ENCODE measurements around the gene RAPGEF1.

DNA sequence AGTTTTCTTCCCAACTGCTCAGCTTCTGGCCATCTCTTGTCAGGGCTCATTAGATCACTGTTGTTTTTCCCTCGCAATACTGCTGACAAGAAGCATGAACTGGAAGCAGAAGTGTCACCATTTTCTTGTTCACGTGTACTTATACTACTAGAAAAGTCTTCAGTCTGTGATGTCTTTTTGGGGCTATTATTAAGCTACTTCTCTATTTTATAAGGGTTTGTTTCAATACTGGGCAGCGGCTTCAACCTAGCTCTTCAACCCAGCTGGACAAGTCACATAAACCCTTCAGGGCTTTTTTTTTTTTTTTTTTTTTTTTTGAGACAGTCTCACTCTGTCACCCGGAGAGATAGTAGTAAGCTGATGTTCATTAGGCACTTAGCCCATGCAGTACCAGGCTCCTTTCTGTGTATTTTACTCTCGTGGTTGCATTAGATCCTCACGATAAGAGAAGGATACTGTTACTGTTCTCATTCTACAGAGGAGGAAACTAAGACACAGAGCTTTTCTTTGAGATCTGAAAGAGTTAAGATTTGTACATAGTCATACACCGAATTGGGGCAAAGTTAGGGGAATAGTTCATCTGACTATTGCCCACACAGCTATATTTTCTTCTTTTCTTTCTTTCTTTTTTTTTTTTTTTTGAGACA lies 20.5 kb downstream of the RAPGEF1 start:
- TF ChIP-seq TAF1 (IDR thresholded peaks at IDR 0.05; ENCODE audit: low read depth, low read length) (no peak), PAX5 (IDR thresholded peaks at IDR 0.05; ENCODE audit: insufficient read depth, low read length, severe bottlenecking) (no peak), POLR2A (IDR thresholded peaks at IDR 0.05; ENCODE audit: low read depth, low read length) (no peak)
